HG02884 (cell line): ENCODE data around the gene LGALS16.
"Not testable (repeated sequence)": the region's sequence is repeated elsewhere in the genome, so short reads cannot be mapped to it uniquely, and the experiment has no call there.

Experiments
- ATAC-seq: cut with Tn5 transposase; IDR thresholded peaks from one replicate; pipeline ENCODE4 v1.9.1; 2021; ENCODE audit warnings: mild to moderate bottlenecking, moderate library complexity; ENCODE audit not compliant: unreplicated experiment

Gene LGALS16

DNA sequence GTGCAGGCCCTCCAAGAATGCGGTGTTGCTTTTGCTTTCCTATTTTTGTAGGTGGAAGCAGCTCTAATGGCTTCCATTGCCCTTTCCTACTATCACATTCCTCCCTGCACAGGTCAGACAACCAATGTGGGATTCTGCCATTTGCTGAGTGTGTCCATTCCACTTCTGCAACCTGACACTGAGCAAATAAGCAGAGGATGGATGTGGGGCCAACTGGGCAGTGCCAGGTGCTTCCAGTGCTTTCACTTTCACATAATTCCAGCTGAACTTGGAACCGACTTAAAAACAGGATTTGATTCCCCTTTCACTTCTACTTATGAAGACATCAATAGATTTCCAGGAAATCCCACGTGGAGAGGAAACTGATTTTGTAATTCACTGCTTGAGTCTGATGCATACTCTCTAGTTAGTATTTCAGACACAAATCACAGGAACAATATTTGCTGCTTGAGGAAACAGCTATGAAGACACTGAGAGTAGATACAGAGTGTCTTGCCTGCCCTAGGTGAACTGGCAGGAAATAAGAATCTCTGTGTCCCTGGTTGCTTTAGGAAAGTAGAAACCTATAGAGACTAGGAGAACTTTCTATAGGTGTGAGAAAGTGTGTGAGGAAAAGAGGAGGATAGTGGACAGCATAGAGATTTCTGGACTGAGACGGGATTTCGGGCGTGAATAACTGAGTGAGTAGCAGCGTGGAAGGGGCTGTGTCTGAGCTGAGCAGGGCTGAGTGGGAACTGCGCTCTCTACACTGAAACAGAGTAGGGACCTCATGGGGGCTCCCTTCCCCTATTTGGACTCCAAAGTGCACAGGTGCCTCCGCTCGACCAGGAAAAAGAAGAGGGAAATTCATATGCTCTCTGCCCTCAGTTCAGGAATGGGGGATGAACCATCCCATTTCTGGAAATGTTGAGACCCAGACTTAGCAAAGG lies 22.5 kb downstream of the LGALS16 start:
- ATAC-seq: no peak

DNA sequence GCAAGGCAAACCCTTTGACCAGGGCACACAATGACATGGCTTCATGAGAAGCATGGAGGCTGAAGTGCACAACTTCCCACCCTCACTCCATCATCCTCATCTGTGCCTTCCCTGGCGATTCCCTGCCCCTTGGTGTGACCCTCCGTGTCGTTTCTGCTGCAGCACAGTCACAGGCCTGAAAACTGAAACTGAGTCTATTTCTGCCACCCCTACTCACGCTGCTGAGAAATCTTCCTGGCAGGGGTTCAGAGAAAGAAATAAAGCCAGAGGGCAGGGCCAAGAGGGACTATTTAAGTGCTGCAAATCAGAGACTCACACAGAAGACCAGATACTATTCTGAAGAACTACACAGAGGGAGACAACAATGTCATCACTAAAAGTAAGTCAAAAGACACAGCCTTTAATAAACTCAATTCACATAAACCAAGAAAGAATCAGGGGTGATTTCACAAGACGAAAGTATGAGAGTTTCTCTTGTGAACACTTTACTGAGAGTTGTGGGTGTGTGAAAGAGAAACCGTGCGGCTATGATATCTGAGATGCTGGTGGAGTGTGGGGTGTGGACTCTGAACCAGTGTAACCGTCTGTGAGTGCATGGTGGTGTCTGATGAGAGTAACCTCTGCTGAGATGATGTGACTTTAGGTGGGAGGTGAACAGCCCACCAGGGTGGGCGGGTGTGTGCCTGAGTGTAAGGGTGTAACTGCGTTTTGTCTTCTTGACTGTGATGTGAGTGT lies 23.5 kb downstream of the LGALS16 start:
- peak; percentile 67 for ATAC-seq

DNA sequence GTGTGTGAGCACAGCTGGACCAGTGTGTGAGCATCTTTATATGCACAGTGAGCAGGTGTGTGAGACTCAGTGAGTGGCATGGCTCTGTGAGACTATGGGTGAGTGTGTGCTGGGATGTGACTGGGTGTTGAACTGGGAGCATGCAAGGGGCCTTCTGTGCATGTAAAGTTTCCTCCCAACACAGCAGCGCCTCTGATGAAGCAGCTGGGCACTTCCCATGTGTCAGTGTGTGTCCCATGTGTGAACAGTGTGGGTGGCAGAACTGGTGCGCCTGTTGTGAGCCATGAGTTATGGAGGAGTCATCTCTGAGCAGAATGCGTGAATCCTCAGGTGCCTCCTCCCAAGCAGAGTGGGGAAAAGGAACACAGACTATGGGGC lies 24.1 kb downstream of the LGALS16 start:
- ATAC-seq: peak; percentile 27

DNA sequence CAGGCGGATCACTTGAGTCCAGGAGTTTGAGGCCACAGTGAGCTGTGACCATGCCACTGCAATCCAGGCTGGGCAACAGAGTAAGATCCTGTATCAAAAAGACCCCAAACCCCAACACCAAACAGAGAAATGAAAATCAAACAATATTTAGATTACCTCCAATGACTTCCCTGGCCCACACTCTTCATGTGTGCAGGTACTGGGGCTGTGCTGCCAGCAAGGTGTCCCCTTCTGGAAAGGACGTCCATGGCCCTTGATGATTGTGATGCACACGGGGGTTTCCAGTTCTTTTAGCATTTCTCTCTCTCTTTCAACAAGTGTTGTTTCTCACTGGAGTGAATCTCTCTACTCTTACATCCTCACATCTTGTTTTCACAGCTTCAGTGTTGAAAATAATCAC lies 24.9 kb downstream of the LGALS16 start:
- ATAC-seq: no peak

DNA sequence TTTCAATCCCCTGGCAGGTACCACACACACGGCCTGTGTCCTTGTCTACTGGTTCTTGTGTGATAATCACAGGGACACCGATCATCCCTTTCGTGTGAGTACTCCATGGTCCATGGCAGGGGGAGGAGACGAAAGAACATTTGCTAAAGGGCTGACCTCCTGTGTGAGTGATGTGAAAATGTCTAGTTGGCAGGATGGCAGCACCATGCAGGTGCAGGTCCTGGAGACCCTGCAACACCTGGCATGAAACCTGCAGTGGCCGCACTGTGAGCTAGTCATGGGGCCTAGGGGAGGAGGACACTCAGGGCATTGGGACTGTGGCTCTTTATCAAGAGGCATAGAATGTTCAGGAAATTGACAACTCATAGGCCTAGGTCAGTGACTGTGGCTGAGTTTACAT lies 25.7 kb downstream of the LGALS16 start:
- no peak for ATAC-seq

DNA sequence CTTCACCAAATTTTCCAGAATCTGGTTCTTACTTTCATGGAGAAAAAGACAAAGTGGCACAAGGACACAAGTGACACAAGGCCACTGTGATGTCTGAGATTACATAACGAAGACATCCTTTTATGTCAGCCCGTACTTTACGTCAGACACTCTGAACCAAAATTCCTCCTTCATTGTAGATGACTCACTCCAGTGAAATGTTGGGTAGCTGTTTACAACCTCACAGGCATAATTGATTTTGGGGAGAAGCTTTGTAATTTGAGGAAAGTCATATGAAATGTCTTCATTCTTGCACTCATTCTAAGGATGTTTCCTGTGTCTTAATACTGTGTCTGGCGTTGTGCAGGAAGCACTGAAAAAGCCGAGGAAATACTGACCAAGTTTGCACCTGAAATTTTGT lies 28.6 kb downstream of the LGALS16 start:
- ATAC-seq: no peak

DNA sequence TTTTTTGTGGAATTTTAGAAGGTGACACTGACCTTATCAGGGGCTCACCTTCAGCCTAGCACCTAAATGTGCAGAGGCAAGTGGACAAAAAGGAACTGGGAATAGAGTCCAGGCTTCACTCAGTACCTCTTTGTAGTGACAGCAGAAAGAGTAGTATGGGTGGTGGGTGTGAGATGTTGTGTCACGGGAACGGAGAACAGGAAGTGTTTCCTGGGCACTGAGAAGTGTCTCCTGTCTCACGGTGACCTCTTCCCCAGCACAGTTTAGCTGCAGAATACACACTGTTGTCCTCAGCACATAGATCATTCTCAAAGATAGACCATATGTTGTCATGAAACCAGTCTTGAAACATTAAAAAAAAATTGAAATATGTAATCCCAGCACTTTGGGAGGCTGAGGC lies 31.0 kb downstream of the LGALS16 start:
- no peak for ATAC-seq

DNA sequence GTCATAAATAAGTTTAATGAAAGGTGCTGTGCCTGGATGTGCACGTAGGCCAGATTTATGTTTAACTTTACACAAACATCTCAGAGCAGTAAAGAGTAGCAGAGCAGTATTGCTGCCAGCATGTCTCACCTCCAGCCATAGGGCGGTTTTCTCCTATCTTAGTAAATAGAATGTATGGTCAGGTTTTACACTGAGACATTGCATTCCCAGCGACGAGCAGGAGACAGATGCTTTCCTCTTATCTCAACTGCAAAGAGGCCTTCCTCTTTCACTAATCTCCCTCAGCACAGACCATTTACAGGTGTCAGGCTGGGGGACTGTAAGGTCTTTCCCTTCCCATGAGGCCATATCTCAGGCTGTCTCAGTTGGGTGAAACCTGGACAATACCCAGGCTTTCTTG lies 32.9 kb downstream of the LGALS16 start:
- ATAC-seq: not testable (repeated sequence)

DNA sequence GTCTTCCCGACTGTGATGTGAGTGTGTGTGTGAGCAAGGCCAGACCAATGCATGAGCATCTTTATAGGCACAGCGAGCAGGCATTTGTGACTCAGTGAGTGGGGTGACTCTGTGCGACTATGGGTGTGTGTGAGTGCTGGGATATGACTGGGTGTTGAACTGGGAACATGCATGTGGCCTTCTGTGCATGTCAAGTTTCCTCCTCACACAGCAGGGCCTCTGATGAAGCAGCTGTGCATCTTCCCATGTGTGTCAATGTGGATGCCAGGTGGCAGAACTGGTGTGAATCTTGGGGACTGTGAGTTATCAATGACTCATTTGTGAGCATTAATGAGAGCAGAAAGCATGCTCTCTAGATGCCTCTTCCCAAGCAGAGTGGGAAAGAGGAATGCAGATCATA lies 36.5 kb downstream of the LGALS16 start:
- no peak for ATAC-seq

DNA sequence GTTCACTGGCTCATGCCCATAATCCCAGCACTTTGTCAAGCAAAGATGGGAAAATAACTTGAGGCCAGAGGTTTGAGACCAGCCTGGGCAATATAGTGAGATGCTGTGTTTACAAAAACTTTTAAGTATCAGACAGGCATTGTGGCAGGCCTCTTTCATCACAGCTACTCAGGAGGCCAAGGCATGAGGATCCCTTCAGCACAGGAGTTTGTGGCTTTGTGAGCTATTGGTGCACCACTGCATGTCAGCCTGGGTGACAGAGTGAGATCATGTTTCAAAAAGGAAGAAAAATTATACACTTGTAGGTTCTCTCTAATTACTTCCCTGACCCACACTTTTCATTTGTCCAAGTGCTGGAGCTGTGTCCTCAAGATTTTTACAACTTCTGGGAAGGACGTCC lies 37.1 kb downstream of the LGALS16 start:
- no peak for ATAC-seq

DNA sequence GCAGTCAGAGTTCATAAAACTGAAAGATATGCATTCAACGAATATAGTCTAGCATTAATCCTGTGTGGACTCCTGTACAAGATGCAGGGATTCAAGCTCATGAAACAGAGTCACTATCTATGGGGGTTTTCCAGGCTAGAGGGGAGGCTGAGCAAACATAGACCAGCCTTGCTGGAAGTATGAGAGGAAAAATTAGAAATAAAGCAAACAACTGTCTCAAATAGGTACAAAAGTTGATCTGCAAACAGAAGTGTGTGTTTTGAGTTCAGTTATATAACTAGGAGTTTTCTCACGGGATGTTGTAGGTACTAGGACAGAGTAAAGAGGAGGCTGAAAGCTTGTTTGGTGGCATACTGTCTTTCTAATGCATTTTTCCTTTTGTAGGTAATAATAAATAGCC lies 40.0 kb downstream of the LGALS16 start:
- ATAC-seq: no peak

DNA sequence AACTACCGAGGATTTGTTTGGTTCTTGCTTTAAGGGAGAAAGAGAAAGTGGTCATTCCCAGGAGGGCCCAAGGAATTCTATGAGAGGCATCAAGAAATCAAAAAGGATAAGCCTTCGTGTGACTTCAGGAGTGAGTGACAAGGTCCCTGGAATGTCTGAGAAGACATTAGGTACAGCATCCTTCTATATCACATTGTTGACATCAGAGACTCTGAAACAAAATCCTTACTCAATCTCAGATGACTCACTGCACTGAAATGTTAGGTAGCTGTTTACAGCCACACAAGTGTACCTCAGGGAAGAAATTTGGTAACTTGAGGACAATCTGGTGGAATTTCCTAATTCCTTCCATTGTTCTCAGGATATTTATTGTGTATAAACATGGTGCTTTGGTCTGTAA lies 40.7 kb downstream of the LGALS16 start:
- ATAC-seq: no peak

DNA sequence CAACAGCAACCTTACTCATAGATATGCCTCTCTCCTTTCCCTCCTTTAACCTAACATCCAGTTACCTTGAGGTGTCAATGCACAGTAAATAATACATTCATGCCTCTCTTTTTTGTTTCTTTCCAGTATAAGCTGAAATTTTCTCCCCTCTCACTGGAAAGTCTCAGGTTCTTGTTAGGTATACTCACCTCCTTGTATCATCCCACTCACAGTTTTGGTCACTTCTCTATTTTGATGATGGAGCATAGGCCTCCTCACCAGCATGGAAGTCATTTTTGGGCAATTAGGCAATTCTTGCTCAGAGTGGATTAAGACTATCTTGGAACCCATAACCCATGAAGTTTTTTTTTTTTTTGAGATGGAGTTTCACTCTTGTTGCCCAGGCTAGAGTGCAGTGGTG lies 42.8 kb downstream of the LGALS16 start:
- ATAC-seq: no peak

DNA sequence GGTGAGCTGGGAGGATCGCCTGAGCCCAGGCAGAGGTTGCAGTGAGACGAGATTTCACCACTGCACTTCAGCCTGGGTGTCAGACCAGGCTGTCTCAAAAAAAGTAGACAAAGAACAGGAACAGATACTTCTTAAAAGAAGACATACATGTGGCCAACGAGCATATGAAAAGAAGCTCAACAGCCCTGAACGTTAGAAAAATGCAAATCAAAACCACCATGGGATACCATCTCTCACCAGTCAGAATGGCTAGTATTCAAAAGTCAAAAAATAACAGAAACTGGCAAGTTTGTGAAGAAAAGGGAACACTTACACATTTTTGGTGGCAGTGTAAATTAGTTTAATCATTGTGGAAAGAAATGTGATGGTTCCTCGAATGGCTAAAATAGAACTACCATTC lies 45.6 kb downstream of the LGALS16 start:
- ATAC-seq: no peak

DNA sequence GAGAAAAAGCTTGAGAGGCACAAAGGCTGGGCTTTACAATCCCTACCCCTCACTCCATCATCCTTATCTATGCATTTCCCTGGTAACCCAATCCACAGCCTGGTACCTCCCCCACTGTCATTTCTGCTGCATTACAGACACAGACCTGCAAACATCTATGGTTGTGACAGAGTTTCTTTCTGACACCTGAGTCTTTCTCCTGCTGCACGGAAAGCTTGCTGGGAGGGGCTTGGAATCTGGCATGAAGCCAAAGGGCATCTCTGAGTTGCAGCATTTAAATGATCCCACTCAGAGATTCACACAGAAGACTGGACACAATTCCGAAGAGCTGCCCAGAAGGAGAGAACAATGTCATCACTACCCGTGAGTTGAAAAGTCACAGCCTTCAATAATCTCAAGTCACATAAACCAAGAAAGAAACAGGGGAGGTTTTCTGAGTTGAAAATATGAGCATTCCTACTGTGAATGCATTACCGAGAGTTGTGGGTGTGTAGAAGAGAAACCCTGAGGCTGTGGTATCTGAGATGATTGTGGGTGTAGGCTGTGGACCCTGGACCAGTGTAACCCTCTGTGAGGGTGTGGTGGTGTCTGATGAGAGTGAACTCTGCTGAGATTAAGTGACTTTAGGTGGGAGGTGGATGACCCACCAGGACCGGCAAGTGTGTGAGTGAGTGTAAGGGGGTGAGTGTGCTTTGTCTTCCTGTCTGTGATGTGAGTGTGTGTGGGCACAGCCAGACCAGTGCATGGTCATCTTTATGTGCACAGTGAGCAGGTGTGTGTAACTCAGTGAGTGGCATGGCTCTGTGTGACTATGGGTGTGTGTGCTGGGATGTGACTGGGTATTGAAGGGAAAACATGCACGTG lies 48.7 kb downstream of the LGALS16 start, which contains the start of gene LGALS14:
TSS of gene LGALS14 (plus strand) at position 301 of the 864 bp plus-strand sequence. CDS start at position 349, 48 bp downstream.
- no peak for ATAC-seq

DNA sequence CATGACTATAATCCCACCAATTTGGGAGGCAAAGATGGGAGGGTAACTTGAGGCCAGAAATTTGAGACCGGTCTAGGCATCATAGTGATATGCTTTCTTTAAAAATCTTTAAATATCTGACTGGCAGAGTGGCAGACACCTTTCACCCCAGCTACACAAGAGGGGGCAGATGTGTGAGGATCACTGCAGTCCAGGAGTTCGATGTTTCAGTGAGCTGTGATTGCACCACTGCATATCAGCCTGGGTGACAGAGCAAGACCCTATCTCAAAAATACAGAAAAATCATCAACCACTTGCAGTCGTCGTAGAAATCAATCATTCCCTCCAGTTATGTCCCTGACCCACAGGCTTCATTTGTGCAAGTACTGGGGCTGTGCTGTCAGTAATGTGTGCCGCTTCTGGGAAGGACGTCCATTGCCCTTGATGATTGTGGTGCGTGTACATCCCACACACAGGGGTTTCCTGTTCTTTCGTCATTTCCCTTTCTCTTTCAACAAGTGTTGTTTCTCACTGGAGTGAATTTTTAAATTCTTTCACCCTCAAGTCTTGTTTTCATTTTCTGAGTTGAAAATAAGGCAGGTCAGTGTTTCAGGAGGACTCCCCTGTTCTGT lies 50.0 kb downstream of the LGALS16 start:
- ATAC-seq: no peak

DNA sequence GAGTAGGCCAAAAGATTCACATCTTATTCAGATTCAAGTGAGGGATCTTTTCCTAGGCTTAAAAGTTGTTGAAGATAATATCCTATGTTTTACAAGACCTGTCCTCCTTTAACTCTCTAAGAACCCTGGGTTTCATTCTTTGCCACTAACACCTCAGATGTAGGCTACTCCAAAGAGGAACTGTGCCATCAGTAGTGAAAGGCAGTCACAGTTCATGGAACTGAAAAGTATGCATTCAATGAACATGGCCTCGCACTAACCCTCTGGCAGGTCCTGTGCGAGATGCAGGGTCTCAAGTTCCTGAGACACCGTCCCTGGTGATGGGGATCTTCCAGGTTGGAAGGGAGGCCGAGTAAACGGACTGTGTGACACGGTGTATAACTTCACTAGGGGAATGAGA lies 52.9 kb downstream of the LGALS16 start:
- no peak for ATAC-seq

DNA sequence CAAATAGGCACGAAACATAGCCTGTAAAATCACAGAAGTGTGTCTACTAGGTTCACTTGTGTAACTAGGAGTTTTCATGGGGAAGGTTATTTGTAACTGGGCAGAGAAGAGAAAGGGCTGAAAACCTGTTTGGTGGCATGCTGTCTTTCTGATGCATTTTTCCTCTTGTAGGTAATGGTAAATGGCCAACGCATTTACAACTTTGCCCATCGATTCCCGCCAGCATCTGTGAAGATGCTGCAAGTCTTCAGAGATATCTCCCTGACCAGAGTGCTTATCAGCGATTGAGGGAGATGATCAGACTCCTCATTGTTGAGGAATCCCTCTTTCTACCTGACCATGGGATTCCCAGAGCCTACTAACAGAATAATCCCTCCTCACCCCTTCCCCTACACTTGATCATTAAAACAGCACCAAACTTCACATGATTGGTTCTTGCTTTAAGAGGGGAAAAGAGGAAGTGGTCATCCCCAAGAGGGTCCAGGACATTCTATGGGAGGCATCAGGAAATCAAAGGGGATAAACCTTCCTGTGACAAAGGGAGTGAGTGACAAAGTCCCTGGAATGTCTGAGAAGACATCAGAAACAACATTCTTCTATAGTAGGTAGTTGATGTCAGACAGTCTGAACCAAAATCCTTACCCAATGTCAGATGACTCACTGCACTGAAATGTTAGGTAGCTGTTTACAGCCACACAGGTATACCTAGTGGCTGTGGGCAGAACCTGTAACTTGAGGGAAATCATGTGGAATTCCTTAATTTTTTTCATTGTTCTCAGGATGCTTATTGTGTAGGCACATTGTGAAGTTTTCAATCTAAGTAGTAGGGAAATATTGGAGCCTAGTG lies 53.5 kb downstream of the LGALS16 start:
- ATAC-seq: no peak
